H9 (cell line): ENCODE measurements around the gene PHLDA3. TPM values are rescaled to one million over a fixed set of nuclear protein-coding genes. Genes with fewer than 3 reads are reported as not detected.

ENCODE experiments used
- DNase-seq: peaks from one replicate; pipeline ENCODE4 v3.0.0-alpha.2; 2017
- H2AFZ ChIP-seq: one replicate; pipeline ENCODE4 v1.6.1; 2013; ENCODE audit warnings: mild to moderate bottlenecking, low read length, control low read depth, moderate library complexity
- H2AK5ac ChIP-seq: 2 replicates; pipeline ENCODE4 v1.6.1; 2013; ENCODE audit warnings: low read length, control low read depth, mixed read lengths; ENCODE audit not compliant: insufficient read length
- H2BK120ac ChIP-seq: one replicate; pipeline ENCODE4 v1.6.1; 2013; ENCODE audit warnings: low read depth, mild to moderate bottlenecking, low read length, control low read depth, inconsistent platforms; ENCODE audit not compliant: poor library complexity, severe bottlenecking
- H2BK12ac ChIP-seq: 2 replicates; pipeline ENCODE4 v1.6.1; 2013; ENCODE audit warnings: low read length, control low read depth, mixed read lengths, low read depth; ENCODE audit not compliant: insufficient read length
- H2BK15ac ChIP-seq: 2 replicates; pipeline ENCODE4 v1.6.1; 2013; ENCODE audit warnings: low read depth, low read length, control low read depth
- H2BK20ac ChIP-seq: one replicate; pipeline ENCODE4 v1.6.1; 2013; ENCODE audit warnings: low read depth, mild to moderate bottlenecking, low read length, control low read depth, inconsistent platforms; ENCODE audit not compliant: poor library complexity, severe bottlenecking
- H2BK5ac ChIP-seq: 2 replicates; pipeline ENCODE4 v1.6.1; 2013; ENCODE audit warnings: low read length, control low read depth, mixed read lengths; ENCODE audit not compliant: insufficient read length
- H3K14ac ChIP-seq: 2 replicates; pipeline ENCODE4 v1.6.1; 2013; ENCODE audit warnings: low read length, control low read depth; ENCODE audit not compliant: insufficient read depth
- H3K18ac ChIP-seq: 2 replicates; pipeline ENCODE4 v1.6.1; 2013; ENCODE audit warnings: low read depth, mild to moderate bottlenecking, mixed read lengths, low read length, control low read depth; ENCODE audit not compliant: insufficient read length
- H3K23ac ChIP-seq: 2 replicates; pipeline ENCODE4 v1.6.1; 2013; ENCODE audit warnings: low read length, control low read depth, mixed read lengths, low read depth; ENCODE audit not compliant: insufficient read length
- H3K23me2 ChIP-seq: 2 replicates; pipeline ENCODE4 v1.6.1; 2013; ENCODE audit warnings: low read depth, mild to moderate bottlenecking, mixed read lengths, low read length, control low read depth; ENCODE audit not compliant: insufficient read length, poor library complexity, severe bottlenecking
- H3K27ac ChIP-seq: 2 replicates; pipeline ENCODE4 v1.5.1; 2013; ENCODE audit warnings: low read length, control low read depth, mixed read lengths, low read depth; ENCODE audit not compliant: insufficient read length
- H3K27me3 ChIP-seq: 2 replicates; pipeline ENCODE4 v1.6.1; 2013; ENCODE audit warnings: low read length, control low read depth, inconsistent platforms; ENCODE audit not compliant: insufficient read depth
- H3K4ac ChIP-seq: 2 replicates; pipeline ENCODE4 v1.6.1; 2013; ENCODE audit warnings: low read depth, mild to moderate bottlenecking, control low read depth, inconsistent platforms, low read length, moderate library complexity
- H3K4me1 ChIP-seq: 2 replicates; pipeline ENCODE4 v1.6.1; 2013; ENCODE audit warnings: low read length, control low read depth, inconsistent platforms; ENCODE audit not compliant: insufficient read depth
- H3K4me2 ChIP-seq: 2 replicates; pipeline ENCODE4 v1.6.1; 2013; ENCODE audit warnings: low read length, control low read depth, mixed read lengths; ENCODE audit not compliant: insufficient read length, insufficient read depth
- H3K56ac ChIP-seq: 2 replicates; pipeline ENCODE4 v1.6.1; 2013; ENCODE audit warnings: low read depth, mild to moderate bottlenecking, mixed read lengths, low read length, control low read depth; ENCODE audit not compliant: insufficient read length
- H3K79me1 ChIP-seq: 2 replicates; pipeline ENCODE4 v1.6.1; 2013; ENCODE audit warnings: low read depth, mild to moderate bottlenecking, moderate library complexity, low read length, control low read depth, inconsistent platforms; ENCODE audit not compliant: insufficient read depth, poor library complexity, severe bottlenecking
- H3K79me2 ChIP-seq: 2 replicates; pipeline ENCODE4 v1.6.1; 2013; ENCODE audit warnings: low read length, control low read depth, inconsistent platforms; ENCODE audit not compliant: insufficient read depth
- H3K9ac ChIP-seq: 2 replicates; pipeline ENCODE4 v1.6.1; 2013; ENCODE audit warnings: low read length, control low read depth, mixed read lengths; ENCODE audit not compliant: insufficient read length; ENCODE audit errors: extremely low read depth
- H3K9me3 ChIP-seq: one replicate; pipeline ENCODE4 v1.6.1; 2013; ENCODE audit warnings: low read depth, low read length, inconsistent platforms; ENCODE audit not compliant: control insufficient read depth
- H3T11ph ChIP-seq: one replicate; pipeline ENCODE4 v1.6.1; 2013; ENCODE audit warnings: mild to moderate bottlenecking, low read length, control low read depth, inconsistent platforms
- H4K20me1 ChIP-seq: one replicate; pipeline ENCODE4 v1.6.1; 2013; ENCODE audit not compliant: control insufficient read depth, insufficient read length, insufficient read depth
- H4K5ac ChIP-seq: 2 replicates; pipeline ENCODE4 v1.6.1; 2013; ENCODE audit warnings: low read depth, mild to moderate bottlenecking, mixed read lengths, low read length, control low read depth; ENCODE audit not compliant: insufficient read length
- H4K8ac ChIP-seq: replicated peaks from 2 replicates; pipeline ENCODE4 v1.6.1; 2013; ENCODE audit warnings: low read length, control low read depth, mixed read lengths, low read depth; ENCODE audit not compliant: insufficient read length
- H4K91ac ChIP-seq: 2 replicates; pipeline ENCODE4 v1.6.1; 2013; ENCODE audit warnings: low read depth, mild to moderate bottlenecking, moderate library complexity, mixed read lengths, low read length, control low read depth; ENCODE audit not compliant: insufficient read length
- H3K27ac Mint-ChIP-seq, 3 experiments: 2 replicates in 2 of 3; 3 replicates in 1 of 3; pipeline ENCODE4 v1.8.0; 2020 to 2021; ENCODE audit warnings: mixed read lengths in 3 of 3, mild to moderate bottlenecking in 1 of 3, moderate library complexity in 1 of 3
- H3K27me3 Mint-ChIP-seq: 2 replicates; pipeline ENCODE4 v1.8.0; 2021; ENCODE audit warnings: low read depth, mild to moderate bottlenecking, moderate library complexity, mixed read lengths
- H3K36me3 Mint-ChIP-seq, 3 experiments: 2 replicates in 2 of 3; 3 replicates in 1 of 3; pipeline ENCODE4 v1.8.0; 2020 to 2021; ENCODE audit warnings: low read depth in 3 of 3, mixed read lengths in 3 of 3; ENCODE audit not compliant: insufficient read depth in 1 of 3
- H3K4me1 Mint-ChIP-seq, 2 experiments: 2 replicates each; pipeline ENCODE4 v1.8.0; 2020; ENCODE audit warnings: mixed read lengths in 2 of 2
- H3K4me3 Mint-ChIP-seq, 2 experiments: 2 replicates in 1 of 2; 3 replicates in 1 of 2; pipeline ENCODE4 v1.8.0; 2020 to 2021; ENCODE audit warnings: mild to moderate bottlenecking in 2 of 2, mixed read lengths in 2 of 2, moderate library complexity in 1 of 2
- H3K9me3 Mint-ChIP-seq, 2 experiments: 2 replicates in 1 of 2; 3 replicates in 1 of 2; pipeline ENCODE4 v1.8.0; 2020; ENCODE audit warnings: mild to moderate bottlenecking in 2 of 2, mixed read lengths in 2 of 2, moderate library complexity in 1 of 2
- WGBS: extraction: QIAGEN DNeasy Blood & Tissue Kit; methylation state at CpG from one replicate; pipeline ENCODE4 v1.1.7; 2013; ENCODE audit warnings: missing lambda C conversion rate, low lambda C conversion rate, mixed read lengths; ENCODE audit not compliant: insufficient read length; ENCODE audit errors: extremely low coverage; 5-methylcytosine and 5-hydroxymethylcytosine counted together
- total RNA-seq: library from RNA; stranded (reverse); gene quantifications from 2 replicates; pipeline ENCODE4 v1.2.1, GENCODE V29; 2021
- TF ChIP-seq, protein P1 (sequence below): fragments of 200-600 bp; sonication (generic); conservative IDR thresholded peaks from 3 replicates; pipeline ENCODE4 v1.8.0; 2021; ENCODE audit warnings: antibody characterized with exemption, mild to moderate bottlenecking

PHLDA3 gene
- total RNA-seq, 1 experiment from 2014 or later = 53.9 TPM

DNA sequence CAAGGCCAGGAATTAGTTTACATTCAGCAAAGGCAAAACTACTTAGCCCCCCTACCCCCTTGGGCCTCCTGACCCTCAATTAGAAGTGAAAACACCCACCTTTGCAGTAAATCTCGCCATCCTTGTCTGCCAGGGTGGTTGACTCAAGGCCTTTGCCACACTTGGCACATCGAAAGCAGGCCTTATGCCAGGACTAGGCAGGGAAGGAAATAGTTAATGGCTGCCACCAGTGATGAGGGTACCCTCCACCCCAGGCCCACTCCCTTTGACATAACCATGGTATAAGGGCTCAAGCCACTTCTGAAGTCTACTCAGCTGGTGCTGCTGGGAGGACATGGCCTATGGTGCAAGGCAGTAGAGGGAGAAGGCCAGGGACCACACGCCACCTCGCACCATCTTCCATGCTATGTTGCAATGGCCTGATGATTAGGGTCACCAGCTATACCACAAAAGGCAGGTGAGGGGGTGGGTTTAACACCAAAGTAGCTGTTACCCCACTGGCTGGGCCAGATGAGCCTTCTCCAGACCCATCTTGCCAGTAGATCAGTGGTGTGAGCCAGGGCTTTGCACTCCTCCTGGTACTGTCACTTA lies 16.3 kb upstream of the PHLDA3 start:
- peaks cover 11 to 17% of the 10 kb centered on the region in 2 experiments for H3K4me1 Mint-ChIP-seq
- peaks cover 10% of the 10 kb centered on the region for H3K27me3 Mint-ChIP-seq

More for the DNA sequence above, 16.3 kb upstream of the PHLDA3 start:
- Histone ChIP-seq H3K4ac (no peak overlapping the region), H2BK5ac (no peak overlapping the region), H3K23me2 (peaks cover 13% of the 10 kb centered on the region), H3K9me3 (no peaks in the 10 kb centered on the region), H4K20me1 (no peaks in the 10 kb centered on the region), H2BK15ac (no peak overlapping the region), H3K27ac (no peak overlapping the region), H3T11ph (no peak overlapping the region), H2BK20ac (no peak overlapping the region), H3K14ac (no peak overlapping the region), H2AK5ac (no peak overlapping the region), H3K4me1 (no peaks in the 10 kb centered on the region), H3K18ac (no peak overlapping the region), H2BK120ac (no peak overlapping the region), H3K9ac (no peak overlapping the region), H3K4me2 (no peak overlapping the region), H4K91ac (no peak overlapping the region), H3K79me2 (no peaks in the 10 kb centered on the region), H3K79me1 (no peaks in the 10 kb centered on the region), H4K5ac (no peak overlapping the region), H4K8ac (no peak overlapping the region), H2AFZ (no peak overlapping the region), H3K27me3 (no peaks in the 10 kb centered on the region), H3K56ac (no peak overlapping the region), H3K23ac (no peak overlapping the region), H2BK12ac (no peak overlapping the region)
- Mint-ChIP-seq H3K9me3 (no peaks in the 10 kb centered on the region; a peak in 2 of 5 replicates), H3K36me3 (no peaks in the 10 kb centered on the region), H3K27ac (no peak overlapping the region), H3K4me3 (no peak overlapping the region)
- DNase-seq = no peak
- no CpG with 5 or more reads among the region's 4 CpGs for WGBS
- TF ChIP-seq, protein P1, sequence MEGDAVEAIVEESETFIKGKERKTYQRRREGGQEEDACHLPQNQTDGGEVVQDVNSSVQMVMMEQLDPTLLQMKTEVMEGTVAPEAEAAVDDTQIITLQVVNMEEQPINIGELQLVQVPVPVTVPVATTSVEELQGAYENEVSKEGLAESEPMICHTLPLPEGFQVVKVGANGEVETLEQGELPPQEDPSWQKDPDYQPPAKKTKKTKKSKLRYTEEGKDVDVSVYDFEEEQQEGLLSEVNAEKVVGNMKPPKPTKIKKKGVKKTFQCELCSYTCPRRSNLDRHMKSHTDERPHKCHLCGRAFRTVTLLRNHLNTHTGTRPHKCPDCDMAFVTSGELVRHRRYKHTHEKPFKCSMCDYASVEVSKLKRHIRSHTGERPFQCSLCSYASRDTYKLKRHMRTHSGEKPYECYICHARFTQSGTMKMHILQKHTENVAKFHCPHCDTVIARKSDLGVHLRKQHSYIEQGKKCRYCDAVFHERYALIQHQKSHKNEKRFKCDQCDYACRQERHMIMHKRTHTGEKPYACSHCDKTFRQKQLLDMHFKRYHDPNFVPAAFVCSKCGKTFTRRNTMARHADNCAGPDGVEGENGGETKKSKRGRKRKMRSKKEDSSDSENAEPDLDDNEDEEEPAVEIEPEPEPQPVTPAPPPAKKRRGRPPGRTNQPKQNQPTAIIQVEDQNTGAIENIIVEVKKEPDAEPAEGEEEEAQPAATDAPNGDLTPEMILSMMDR = no peak
